HG02759 (cell line): ENCODE data around the gene PAK5.
"Not testable (repeated sequence)": the region's sequence is repeated elsewhere in the genome, so short reads cannot be mapped to it uniquely, and the experiment has no call there.

ENCODE experiments used
- ATAC-seq: cut with Tn5 transposase; IDR thresholded peaks from one replicate; pipeline ENCODE4 v1.9.1; 2021; ENCODE audit warnings: mild to moderate bottlenecking, moderate library complexity; ENCODE audit not compliant: unreplicated experiment

Gene PAK5

DNA sequence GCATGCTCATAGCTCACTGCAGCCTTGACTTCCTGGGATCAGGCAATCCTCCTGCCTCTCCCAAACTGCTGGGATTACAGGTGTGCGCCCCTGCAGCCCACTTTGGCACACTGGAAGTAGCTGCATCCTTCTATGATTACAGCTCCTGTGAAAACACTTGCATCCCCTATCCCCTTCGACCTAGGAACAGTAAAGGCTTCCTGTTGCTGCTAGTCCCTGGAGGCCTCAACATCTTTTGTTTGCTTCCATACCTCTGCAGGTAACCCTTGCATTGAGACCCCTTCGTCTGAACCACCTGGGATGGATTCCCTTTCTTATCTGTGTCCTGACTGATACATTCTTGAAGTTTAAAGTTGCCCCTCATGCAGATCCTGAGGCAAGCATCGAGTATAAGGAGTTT is 152.4 kb downstream of the PAK5 start:
- ATAC-seq: no peak

DNA sequence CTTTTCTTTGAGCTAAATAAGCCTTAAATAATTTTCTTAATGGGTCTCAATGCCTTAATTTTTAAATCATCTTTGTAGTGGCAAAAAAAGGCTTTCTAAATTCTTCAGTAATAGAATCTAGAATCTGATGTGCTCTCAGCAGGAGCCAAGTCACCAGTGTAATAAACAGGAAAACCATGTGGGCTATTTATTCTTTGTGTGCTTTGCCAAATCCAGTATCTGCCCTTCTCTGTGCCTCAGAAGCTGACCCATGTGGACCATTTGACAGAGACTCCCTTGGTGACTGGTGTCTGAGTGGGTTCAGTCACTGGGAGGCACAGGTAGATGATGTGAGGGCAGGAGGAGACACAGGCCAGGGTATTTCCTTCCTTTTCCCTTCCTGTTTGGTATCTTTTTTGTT is 152.9 kb downstream of the PAK5 start:
- ATAC-seq: no peak

DNA sequence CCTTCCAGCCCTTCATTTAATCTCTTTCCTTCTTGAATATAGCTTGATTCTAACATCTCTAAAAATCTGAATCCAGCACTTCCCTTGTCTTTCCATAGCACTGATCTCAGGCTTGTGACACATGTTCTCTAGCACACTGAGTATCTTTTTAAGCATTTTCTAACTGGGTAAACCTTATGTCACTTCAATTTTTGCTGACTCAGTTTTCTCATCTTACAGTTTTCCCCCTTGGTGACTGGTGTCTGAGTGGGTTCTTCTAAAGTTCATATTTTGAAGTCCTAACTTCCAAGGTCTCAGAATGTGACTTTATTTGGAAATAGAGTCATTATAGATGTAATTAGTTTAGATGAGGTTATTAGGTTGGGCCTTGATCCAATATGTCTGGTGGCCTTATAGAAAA is 153.9 kb downstream of the PAK5 start:
- no peak for ATAC-seq

DNA sequence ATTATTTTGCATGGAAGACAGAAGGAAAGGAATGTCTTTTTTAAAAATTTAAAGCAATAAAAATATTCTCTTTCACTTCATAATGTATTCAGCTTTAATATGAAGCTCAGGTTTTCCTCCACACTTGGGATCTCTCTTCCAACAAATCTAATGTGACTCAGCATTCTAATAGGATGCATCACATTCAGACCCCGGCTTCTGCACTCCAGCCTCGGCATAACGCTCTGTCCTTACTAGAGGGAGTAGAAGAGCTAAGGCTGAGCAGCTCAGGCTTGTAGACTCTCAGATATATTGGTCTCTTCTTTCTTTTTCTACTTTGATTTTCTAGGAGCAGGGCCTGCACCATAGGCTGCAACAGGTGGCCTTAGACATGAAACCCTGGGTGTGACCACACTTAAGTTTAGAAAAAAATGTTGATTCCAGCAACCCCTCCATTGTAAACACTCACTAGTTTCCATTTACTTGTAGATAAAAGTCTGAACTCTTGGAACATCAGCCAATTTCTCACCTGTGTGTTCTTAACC is 161.7 kb downstream of the PAK5 start:
- no peak for ATAC-seq

DNA sequence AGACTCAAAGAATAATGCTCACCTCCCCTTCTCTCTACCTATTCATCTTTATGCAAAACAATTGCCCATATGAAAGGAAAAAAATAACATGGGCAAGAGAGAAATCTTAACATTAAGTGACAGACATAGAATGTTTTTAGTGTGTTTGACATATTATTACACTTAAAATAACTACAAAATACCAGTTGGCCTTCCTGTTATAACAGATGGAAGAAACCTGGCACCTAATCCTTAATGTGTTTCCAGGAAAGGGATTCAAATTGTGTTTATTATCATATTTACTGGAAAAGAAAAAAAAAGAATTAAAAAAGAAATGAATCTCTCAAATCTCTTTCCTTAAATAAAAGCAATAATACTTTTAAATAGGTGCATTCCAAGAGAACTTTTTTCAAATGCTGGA is 165.9 kb downstream of the PAK5 start:
- ATAC-seq: no peak

DNA sequence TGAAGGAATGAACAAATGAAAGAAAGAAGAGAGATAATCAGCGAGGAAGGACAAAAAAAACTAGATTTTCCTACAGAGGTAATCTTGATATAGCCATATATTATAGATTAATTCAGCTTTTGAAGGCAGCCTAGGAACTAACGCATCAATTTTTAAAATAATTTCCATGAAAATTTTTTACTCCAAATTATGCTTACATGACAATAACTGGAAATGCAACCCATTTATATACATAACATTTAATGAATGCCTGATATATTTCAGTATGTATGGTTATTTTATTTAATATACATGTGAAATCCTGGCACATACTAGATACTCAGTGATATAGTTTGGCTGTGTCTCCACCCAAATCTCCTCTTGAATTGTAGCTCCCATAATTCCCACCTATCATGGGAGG is 166.8 kb downstream of the PAK5 start:
- ATAC-seq: no peak

DNA sequence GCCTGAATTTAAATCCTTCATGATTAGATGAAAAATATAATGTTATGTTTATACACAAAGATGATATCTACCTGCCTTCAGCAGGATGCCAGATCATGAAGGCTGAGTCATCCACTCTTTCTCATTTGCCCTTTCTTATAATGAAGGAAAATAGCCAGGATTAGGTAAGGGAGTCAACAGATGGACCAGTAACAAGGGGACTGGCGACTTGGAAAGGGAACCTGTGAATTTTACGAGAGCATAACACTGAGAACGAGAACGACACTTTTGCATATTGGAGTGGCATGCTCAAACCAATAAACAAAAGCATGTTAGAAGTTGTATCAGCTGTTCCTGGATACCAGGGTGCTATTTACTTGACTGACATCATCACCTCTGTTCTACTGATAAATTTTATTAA is 170.5 kb downstream of the PAK5 start:
- no peak for ATAC-seq

DNA sequence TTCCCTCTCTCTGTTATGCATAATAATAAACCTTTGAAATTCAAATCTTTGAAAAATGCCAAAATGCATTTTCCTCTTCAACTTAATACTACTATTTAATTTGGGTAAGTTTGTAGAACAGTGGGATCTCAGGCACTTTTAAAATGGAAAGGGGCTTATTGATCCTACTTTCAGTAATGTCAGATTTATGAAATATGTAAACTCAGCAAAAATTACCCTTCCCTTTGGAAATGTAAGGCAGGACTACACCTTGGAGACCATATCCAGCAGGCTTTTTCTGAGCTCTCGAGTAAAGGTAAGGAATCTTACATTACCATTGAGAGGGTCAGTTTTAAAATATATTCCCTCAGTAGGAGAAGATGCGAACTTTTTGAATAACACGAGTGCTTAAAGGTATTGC is 175.5 kb downstream of the PAK5 start:
- no peak for ATAC-seq

DNA sequence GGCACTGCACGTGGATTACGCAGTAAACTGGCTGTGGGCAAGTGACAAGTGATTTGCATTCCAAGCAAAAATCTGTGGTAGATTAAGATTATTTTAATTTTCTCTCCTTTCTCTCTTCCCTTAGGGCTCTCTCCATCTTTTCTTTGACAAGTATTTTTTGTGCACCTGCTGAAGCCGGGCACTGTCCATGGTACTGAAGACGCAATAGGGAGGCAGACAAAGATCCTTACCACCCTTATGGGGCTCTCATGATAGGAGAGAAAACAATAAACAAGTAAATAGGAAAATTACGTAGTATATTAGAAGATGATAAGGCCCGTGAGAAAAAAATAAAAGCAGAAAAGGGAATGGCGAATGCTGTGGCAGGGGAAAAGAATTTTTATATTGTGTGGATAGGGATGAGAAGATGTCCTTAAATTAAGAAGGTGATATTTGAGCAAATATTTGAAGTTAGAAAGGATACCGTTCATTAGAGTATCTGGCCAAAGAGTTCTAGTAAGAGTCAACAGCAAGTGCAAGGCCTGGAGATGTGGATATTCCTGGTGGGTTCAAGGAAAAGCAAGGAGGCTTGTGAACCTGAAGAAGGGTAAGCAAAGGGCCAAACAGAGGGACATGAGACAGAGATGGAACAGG is 178.5 kb downstream of the PAK5 start:
- ATAC-seq: no peak

DNA sequence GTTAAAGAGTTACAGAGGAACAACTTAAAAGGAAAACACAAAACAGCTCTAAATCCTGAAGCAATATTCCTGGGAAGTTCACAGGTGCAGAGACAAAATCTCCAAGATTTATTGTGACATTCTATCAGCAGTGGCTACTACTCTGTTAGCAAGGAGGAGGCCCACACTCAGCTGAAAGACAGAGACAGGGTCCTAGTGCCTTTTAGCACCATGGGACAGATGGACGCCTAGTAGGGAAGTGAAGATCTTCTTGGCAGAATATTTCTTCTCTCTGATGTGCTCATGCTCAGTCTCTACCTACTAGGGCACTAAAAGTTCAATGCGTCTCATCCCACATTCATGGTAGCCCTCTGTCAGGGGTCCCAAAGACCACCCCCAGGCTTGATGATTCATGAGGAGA is 191.1 kb downstream of the PAK5 start:
- no peak for ATAC-seq

DNA sequence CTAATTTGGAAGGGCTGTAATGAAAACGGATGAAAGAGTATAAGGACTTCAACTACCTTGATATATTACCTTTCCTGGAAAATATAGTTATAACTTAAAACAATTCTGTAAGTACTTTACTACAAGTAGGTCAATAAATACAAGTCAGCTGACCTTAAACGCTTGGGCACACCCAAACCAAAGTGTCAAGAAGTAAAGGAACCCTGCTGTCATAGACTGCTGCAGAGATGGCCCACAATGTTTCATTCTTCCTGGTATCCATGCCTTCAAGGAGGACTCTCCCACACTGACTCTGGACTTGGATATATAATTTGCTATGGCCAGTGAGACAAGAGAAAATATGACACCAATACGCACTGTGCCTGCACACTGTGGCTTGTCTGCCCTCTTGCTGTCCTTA is 192.5 kb downstream of the PAK5 start:
- ATAC-seq: no peak

DNA sequence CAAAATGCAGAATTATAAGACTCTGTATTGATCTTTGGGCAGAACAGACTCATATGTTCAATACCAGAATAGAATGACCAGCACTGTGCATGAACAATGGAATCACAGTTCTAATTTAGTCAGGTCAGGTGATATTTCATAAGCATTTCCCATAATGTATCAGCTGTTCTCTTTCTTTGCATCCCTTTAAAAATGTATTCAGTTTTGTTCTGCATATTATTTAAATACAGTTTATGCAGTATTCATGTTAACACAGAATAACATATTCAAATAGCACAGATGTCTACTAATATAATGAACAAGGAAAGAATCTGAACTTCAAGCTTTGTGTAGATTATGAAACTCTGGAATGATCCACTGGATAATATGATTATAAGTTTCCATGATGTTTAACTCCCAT is 196.0 kb downstream of the PAK5 start:
- ATAC-seq: no peak

DNA sequence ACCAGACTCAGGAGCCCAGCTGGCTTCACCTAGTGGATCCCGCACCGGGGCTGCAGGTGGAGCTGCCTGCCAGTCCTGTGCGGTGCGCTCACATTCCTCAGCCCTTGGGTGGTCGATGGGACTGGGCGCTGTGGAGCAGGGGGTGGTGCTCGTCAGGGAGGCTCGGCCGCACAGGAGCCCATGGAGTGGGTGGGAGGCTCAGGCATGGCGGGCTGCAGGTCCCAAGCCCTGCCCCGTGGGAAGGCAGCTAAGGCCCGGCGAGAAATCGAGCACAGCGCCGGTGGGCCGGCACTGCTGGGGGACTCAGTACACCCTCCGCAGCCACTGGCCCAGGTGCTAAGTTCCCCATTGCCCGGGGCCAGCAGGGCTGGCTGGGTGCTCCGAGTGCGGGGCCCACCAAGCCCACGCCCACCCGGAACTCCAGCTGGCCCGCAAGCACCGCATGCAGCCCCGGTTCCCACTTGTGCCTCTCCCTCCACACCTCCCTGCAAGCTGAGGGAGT is 197.3 kb downstream of the PAK5 start:
- ATAC-seq: not testable (repeated sequence)

DNA sequence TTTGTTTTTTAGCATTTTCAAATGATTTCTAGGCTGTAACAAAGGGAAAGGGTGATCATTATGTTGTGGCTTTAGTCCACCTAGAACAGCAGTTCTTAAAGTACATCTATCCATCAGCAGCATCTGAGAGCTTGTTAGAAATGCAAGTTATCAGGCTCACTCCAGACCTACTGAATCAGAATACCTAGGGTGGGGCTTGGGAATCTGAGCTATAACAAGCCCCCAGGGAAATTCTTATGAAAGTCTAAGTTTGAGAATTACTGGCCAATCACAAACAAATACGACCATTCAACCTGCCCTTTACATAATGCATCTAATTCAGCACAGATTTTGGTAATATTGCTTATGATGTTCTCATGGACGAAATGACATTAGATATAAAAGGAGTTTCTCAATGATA is 201.0 kb downstream of the PAK5 start:
- ATAC-seq: no peak

DNA sequence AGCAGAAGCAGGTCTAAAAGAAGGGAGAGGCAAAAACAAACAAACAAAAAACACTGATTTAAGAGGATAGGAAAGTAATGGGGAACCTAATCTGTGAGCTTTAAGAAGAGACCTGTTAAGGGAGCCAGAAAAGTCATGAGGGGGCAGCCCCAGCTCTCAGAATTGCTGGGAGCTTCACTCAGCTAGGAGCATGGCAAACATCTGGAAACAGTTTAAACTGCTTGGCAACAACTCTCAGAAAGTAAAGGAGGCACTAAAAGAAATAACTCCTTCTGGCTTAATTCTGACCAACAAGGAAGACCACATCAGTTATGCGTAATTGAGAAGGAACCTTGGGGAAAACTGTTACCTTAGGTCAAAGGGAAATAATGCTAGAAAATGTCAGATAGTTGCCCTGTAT is 203.1 kb downstream of the PAK5 start:
- ATAC-seq: no peak

DNA sequence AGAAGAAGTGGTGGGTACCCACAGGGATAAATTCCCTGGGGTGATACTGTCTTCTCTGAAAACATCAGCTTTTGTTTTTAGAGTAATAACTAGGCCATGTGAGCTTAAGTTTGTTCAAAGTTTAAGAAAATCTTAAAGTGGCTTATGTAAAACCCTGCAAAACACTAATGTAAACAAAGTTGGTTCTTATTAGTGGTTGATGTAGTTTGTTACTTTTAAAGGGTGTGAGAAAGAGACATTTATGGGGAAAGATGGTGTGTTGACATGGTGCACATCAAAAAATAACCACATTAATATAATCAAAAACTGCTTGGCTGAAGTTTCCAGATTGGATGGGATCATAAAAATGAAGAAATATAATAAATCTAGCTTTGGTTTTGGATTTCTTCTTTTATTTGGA is 204.5 kb downstream of the PAK5 start:
- ATAC-seq: no peak

DNA sequence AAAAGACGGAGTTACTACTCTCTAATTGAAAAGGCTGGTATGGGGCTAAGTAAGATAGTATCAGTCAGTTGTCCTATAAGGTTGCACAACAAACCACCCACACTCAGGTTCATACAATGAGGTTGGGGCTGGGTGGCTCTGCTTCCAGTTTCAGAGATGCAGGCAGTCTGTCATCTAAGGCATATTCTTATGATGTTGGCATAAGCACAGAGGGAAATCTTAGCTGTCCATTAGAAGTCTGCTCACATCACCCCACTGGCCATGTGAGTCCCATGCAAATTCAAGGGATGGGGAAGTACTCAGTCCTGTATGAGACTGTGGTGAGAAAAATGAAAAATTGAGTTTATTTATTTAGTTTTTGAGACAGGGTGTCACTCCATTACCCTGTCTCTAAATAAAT is 205.9 kb downstream of the PAK5 start:
- no peak for ATAC-seq

DNA sequence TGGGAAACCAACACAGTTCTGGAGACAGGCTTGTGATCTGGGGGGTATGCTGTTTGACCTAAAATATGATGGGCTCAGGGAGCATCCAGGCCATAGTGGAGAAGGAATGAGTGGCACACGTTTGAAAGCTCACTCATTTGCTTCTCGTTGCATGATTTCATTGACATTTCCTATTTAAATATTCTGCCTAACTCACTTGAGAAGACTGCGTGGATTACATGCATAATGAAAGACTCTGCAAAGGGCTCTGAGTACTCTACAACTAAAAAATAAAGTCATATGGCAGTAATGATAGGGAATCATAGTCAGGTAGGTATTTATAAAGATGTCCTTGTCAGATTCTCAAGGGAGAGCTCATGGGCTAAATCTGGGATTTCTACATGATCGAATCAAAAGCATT is 206.6 kb downstream of the PAK5 start:
- ATAC-seq: no peak

DNA sequence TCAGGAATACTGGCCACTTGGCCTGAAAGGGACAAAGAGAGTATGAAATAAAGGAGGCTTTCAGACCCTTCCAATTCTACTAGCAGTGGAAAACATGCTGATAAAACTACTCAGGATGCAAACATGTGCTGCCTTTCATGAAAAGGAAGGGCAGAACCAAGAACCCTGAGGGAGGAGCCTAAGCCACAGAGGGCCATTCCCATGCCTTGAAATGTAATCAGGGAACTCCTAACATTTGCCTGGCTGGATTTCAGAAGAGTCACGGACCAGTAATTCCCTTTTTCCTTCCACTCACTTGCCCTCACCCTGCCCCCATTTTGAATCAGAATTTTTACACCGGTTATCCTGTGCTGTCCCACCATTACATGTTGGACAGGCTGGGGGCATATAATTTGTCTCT is 208.3 kb downstream of the PAK5 start:
- no peak for ATAC-seq

DNA sequence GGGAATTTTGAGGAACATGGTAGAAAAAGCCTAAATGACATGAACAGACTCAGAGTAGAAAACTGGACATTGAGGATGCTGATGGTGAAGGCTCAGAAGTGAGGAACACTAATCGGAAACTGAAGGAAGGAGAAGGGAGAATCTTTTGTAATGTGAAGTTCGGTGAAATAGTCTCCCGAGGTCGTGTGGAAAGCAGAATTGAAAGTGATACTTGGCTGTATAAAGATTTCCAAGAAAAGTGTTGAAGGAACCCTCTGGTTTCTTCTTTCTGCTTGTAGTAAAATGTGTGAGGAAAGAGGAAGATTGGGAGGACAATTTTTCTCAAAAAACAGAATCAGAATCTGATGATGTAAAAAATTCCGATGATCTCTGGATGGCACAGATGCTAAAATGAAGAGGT is 209.0 kb downstream of the PAK5 start:
- no peak for ATAC-seq

DNA sequence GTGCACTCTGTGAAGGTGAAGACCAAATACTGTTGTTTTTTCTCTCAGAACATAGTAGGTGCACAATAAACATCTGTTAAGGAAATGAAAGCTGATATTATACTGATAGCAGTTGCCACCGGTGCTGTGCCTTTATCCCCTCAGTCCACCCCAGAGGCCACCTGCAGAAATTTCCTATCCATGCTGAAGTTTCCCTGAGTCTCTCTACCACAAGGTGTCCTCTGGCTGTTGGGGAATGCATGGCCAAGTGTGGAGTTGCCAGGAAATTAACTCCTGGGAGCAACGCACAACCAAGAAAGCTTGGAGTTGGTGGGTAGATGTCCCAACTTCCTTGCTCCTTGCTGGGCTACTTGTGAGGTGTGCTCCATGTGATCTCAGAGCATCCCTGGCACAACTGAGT is 210.3 kb downstream of the PAK5 start:
- ATAC-seq: no peak

DNA sequence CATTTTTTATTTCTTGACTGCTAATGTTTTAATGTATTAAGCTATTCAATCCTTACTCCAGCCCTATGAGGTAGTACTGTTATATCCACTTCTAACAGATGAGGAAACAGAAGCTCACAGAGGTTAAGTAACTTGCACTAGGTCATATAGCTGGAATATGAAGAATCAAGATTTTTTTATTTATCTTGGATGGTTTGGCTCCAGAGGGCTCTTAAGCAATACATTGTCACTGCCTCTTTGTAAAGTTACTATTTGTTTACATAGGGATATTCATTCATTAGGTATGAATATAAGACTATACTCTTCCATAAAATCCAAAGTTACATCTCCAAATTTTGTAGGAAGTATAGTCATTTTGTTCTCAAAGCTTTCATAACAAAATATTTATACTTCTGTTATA is 210.7 kb downstream of the PAK5 start:
- no peak for ATAC-seq

DNA sequence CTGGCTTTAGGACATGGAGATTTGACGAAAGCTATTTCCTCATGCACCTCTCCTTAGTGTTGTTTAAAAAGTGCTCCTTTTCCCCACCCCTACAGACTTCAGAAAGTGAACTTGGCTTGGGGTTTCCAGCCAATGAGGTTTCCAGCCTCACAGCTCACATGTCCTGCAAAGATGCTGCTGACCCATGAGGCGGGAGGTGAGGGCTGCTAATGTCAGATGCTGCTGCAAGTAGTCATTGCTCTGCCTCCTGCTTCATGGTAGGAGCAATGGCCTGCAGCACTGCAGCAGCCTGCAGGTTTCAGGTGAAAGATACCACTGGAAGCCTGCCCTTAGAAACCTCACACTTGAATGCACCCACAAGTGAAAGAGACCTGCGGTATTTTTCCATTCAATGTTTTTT is 211.7 kb downstream of the PAK5 start:
- no peak for ATAC-seq
